T-helper 1 cell treated with Interleukin-12 subunit alpha and Interleukin-12 subunit beta and Interleukin-4 antibody, amounts not matched to agents 30 μg/mL and 1 μg/mL, for 36 hours (primary cell): Measurements from ENCODE around the gene UNC119.

ENCODE experiments used
- H3K27ac Mint-ChIP-seq: one replicate; pipeline ENCODE4 v1.8.0; 2021; ENCODE audit warnings: mild to moderate bottlenecking, mixed read lengths
- H3K27me3 Mint-ChIP-seq: one replicate; pipeline ENCODE4 v1.8.0; 2021; ENCODE audit warnings: low read depth, mixed read lengths
- H3K36me3 Mint-ChIP-seq: one replicate; pipeline ENCODE4 v1.8.0; 2021; ENCODE audit warnings: low read depth, mixed read lengths
- H3K4me1 Mint-ChIP-seq: one replicate; pipeline ENCODE4 v1.8.0; 2021; ENCODE audit warnings: low read depth, mixed read lengths
- H3K4me3 Mint-ChIP-seq: one replicate; pipeline ENCODE4 v1.8.0; 2021; ENCODE audit warnings: mild to moderate bottlenecking, moderate library complexity, mixed read lengths
- H3K9me3 Mint-ChIP-seq: one replicate; pipeline ENCODE4 v1.8.0; 2021; ENCODE audit warnings: mixed read lengths

UNC119 gene

DNA sequence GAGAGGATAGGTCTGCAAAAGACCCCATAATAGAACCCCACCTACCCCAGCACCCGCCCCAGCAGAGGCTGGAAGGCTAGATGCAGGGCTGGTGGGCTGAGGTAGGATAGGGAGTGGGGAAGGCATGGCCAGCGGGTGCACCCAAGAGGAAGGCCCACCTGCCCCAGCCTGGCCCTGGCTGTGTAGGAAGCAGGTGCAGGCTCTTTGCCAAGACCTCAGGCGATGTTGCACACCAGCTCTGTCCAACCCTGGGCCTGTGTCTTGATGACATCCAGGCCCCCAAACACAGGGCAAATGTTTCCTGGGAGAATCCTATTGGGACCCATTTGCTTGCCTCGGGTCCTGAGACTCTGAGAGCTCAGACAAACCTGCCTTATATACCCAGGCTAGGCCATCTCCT lies 12.2 kb downstream of the UNC119 start:
- Mint-ChIP-seq H3K4me3 (no peak overlapping the region), H3K27me3 (no peaks in the 10 kb centered on the region), H3K9me3 (no peaks in the 10 kb centered on the region), H3K36me3 (peaks cover 1% of the 10 kb centered on the region), H3K4me1 (no peaks in the 10 kb centered on the region), H3K27ac (no peak overlapping the region)

DNA sequence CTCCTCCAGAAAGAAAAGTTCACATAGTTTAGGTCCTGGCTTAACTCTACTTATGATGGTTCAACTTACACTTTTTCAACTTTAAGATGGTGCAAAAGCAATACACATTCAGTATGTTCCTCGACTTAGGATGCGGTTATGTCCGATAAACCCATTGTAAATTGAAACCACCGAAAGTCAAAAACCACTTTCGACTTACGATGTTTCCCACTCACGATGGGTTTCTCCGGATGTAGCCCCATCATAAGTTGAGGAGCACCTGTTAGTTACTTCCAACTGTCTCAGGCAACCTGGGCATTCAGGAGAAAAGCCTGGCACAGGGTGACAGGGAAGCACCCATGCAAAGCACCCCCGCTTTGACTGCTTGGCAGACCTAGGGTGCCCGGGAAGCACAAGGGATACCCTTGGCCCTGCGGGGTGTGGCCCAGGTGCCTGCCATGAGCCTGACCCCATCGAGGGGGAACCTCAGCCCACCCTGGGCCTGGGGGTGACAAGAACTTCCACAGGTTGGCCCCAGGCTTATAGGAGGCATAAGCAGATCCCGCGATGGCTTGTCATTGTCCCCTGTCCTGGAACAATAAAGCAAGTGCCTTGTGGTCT lies 14.0 kb downstream of the UNC119 start:
- Mint-ChIP-seq H3K36me3 (no peaks in the 10 kb centered on the region), H3K27me3 (no peaks in the 10 kb centered on the region), H3K27ac (no peak overlapping the region), H3K4me3 (no peak overlapping the region), H3K4me1 (no peaks in the 10 kb centered on the region), H3K9me3 (no peaks in the 10 kb centered on the region)

DNA sequence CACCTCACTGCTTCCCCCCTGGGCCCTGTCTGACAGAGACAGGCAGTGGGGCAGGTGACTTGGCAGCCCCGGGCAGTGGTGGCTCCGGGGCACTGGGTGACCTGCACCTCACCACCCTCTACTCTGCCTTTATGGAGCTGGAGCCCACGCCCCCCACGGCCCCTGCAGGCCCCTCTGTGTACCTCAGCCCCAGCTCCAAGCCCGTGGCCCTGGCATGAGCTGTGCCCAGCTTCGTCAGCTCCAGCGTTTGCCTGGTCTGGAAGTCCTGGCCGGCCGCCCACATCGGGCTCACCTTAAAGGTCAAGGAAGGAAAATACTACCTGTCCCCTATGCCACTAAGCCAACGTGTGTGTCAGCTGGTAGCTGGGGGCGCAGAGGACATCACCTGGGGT lies 15.2 kb downstream of the UNC119 start:
- Mint-ChIP-seq H3K4me3 (no peak overlapping the region), H3K27ac (no peak overlapping the region), H3K36me3 (no peaks in the 10 kb centered on the region), H3K4me1 (no peaks in the 10 kb centered on the region), H3K9me3 (no peaks in the 10 kb centered on the region), H3K27me3 (no peaks in the 10 kb centered on the region)

DNA sequence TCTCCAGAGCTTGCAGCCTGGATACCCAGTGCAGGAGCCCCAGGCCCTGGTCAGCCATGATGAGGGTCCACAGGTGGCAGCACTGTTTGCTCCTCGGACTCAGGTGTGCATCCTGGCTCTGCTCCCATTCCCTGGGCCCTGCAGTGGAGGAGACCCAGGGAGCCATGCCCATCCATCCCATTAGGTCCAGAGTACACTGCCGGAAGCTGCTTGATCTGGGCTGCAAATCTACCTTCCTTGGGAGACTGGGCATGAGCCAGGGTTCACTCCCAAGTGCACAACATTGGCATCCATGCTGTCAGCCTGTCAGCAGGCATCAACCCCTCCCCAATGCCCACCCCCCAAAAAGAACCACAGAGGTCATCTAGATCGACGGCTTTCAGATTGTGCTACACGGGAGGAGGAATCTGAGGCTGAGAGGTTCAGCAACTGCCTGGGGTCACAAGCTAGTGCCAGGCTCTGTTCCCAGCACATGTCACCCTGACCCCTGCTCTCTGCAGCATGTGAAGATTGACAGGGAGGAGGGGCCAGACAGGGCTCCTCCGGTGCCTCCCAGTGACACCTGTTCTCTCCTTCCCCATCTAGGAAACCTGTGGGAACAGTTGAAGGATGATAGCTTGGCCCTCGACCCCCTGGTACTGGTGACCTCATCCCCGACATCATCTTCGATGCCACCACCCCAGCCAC lies 15.7 kb downstream of the UNC119 start:
- no peak overlapping the region for H3K27ac Mint-ChIP-seq
- no peaks in the 10 kb centered on the region for H3K4me1 Mint-ChIP-seq
- H3K36me3 Mint-ChIP-seq = no peaks in the 10 kb centered on the region
- no peaks in the 10 kb centered on the region for H3K9me3 Mint-ChIP-seq
- H3K27me3 Mint-ChIP-seq = no peaks in the 10 kb centered on the region
- H3K4me3 Mint-ChIP-seq = no peak overlapping the region

DNA sequence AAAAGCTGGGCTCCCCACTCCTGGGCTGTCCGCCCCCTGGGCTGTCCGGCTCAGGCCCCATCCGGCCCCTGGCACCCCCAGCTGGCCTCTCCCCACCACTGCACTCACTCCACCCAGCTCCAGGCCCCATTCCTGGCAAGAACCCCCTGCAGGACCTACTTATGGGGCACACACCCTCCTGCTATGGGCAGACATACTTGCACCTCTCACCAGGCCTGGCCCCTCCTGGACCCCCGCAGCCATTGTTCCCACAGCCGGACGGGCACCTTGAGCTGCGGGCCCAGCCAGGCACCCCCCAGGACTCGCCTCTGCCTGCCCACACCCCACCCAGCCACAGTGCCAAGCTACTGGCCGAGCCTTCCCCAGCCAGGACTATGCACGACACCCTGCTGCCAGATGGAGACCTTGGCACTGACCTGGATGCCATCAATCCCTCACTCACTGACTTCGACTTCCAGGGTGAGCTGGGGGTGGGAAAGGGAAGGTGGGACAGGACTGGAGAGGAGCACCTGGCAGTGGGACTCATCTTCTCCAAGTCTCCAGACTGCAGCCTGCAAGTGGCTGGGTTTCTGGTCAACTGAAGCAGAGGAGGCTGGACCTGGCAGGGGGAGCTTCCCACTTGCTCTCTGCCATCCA lies 17.6 kb downstream of the UNC119 start:
- no peaks in the 10 kb centered on the region for H3K36me3 Mint-ChIP-seq
- no peak overlapping the region for H3K4me3 Mint-ChIP-seq
- H3K27me3 Mint-ChIP-seq = no peaks in the 10 kb centered on the region
- no peak overlapping the region for H3K27ac Mint-ChIP-seq
- no peaks in the 10 kb centered on the region for H3K4me1 Mint-ChIP-seq
- H3K9me3 Mint-ChIP-seq = no peaks in the 10 kb centered on the region

DNA sequence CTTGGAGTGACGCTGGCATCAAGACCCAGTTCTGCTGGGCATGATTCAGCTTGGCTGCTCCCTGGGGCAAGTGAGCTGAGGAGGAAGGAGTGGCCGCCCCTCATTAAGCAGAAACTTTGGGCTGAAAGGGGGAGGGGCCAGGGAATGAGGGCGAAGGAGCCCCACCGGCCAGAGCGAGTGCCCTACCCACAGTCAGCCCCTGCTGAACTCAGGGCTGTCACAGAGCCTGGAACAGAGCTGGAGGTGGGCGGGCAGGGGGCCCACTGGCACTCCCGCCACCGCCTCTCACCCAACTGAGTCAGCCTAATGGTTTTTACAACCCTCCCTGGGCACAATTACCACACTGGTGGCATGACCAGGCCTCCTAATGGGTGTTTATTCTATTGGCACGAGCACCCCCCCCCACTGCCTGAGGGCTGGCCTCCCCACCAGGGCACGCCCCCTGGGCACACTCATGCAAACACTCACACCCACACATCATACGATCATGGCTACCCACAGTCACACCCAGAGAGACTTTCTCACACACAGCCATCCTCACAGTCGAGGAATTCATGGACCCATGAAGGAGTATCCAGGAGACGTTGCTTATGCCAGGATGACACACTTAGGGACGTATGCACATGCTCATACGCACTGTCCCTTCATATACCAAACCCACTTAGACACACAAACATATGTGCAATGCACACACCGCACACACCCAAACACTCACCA lies 19.2 kb downstream of the UNC119 start:
- H3K27ac Mint-ChIP-seq = no peak overlapping the region
- no peaks in the 10 kb centered on the region for H3K27me3 Mint-ChIP-seq
- no peaks in the 10 kb centered on the region for H3K9me3 Mint-ChIP-seq
- H3K4me1 Mint-ChIP-seq = no peaks in the 10 kb centered on the region
- H3K4me3 Mint-ChIP-seq = no peak overlapping the region
- H3K36me3 Mint-ChIP-seq = no peaks in the 10 kb centered on the region

DNA sequence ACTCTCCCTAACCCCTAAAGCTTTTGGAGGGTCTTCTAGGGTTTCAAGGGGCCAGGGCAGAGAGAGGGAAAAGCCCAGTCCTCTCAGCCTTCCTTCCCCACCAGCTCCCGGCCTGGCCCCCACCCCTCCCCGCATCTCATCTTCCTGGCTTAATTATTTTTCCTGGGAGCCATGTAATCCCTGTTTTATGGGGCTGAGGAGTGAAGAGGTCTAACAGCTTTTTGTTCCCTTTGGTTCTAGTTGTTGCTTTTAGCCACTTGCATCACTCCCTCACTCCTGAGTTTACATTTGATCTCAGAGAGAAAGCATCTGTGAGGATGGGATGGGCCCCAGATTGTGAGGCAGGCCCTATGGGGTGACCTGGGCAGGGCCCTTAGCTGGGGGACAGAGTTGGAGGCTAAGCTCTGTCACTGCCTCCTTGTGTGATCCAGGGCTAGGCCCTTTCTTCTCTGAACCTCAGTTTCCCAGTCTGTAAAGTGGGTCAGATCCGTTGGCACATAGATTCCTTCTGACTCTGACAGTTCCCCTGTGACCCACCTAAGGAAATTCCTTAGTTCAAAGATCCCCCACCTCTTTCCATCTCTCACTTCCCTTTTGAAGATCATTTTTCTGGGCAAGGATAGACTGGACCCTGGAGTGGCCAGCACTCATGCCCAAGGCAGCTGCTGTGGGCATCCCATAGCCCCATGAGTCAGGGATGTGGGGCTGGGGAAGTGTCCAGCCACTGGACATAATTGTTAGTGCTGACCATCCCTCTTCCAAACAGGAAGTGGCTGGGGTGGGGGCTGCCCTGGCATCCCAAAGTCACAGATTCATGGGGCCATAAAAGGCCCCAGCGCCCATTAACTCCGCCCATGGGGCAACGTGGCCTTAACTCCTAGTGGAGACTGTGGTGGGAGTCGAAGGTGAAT lies 20.1 kb downstream of the UNC119 start:
- Mint-ChIP-seq H3K27me3 (no peaks in the 10 kb centered on the region), H3K27ac (no peak overlapping the region), H3K36me3 (no peaks in the 10 kb centered on the region)

DNA sequence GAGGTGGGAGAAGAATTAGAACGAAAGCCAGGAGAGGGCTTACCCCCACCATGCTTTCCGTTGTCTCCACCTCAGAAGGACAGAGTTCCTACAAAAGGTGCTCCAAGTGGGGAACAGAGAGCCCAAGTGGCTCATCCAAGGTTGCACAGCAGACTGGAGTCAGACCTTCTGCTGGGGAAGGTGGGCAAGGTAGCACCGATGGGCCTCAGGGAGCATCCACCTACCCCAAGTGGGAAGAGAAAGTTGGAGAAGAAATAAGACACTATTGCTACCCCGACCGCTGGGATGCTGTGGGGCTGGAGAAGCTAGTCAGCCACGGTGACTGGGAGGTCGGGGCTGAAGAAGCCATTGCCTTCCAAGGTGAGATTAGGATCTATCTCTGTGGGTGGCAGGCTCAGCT lies 21.5 kb downstream of the UNC119 start:
- H3K4me3 Mint-ChIP-seq = no peak overlapping the region
- no peaks in the 10 kb centered on the region for H3K4me1 Mint-ChIP-seq
- H3K27ac Mint-ChIP-seq = no peak overlapping the region
- H3K9me3 Mint-ChIP-seq = no peaks in the 10 kb centered on the region
- no peaks in the 10 kb centered on the region for H3K27me3 Mint-ChIP-seq
- no peaks in the 10 kb centered on the region for H3K36me3 Mint-ChIP-seq

More for the DNA sequence above, 20.1 kb downstream of the UNC119 start:
- Mint-ChIP-seq H3K4me3 (no peak overlapping the region), H3K4me1 (no peaks in the 10 kb centered on the region), H3K9me3 (no peaks in the 10 kb centered on the region)

DNA sequence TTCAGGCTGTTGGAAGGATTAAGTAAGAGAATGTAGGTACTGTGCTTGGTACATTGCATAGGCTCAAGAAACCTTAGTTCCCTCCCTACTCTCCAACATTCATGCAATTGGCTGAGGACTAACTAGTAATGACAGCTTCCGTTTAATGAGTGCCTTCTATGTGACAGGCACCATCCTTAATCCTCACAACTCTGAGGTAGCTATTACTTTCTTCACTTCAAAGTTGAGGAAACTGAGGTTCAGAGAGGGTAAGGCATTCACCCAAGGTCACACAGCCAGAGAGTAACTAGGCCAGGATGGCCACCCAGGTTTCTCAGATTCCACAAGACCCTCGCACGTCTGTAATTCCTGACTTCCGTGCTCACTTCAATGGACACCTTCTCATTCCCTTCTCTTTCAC lies 22.2 kb downstream of the UNC119 start:
- Mint-ChIP-seq H3K27ac (no peak overlapping the region), H3K4me3 (no peak overlapping the region), H3K36me3 (no peaks in the 10 kb centered on the region), H3K4me1 (no peaks in the 10 kb centered on the region), H3K27me3 (no peaks in the 10 kb centered on the region), H3K9me3 (no peaks in the 10 kb centered on the region)

DNA sequence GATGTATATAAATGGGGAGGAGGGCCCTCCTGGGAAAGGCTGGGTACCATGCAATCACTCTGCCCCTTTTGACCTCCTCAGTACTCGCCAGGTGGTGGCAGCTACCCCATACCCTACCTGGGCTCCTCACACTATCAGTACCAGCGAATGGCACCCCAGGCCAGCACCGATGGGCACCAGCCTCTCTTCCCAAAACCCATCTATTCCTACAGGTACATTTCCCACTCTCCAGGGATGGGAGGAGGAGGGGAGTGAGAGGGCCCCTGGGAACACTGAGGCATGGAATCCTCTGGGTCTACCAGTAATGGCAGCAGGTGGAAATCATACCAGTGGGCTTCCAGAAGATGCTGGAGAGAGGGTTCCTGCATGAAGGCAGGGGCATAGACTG lies 23.4 kb downstream of the UNC119 start:
- no peaks in the 10 kb centered on the region for H3K4me1 Mint-ChIP-seq
- no peak overlapping the region for H3K27ac Mint-ChIP-seq
- H3K36me3 Mint-ChIP-seq = no peaks in the 10 kb centered on the region
- H3K9me3 Mint-ChIP-seq = no peaks in the 10 kb centered on the region
- H3K27me3 Mint-ChIP-seq = no peaks in the 10 kb centered on the region
- no peak overlapping the region for H3K4me3 Mint-ChIP-seq

DNA sequence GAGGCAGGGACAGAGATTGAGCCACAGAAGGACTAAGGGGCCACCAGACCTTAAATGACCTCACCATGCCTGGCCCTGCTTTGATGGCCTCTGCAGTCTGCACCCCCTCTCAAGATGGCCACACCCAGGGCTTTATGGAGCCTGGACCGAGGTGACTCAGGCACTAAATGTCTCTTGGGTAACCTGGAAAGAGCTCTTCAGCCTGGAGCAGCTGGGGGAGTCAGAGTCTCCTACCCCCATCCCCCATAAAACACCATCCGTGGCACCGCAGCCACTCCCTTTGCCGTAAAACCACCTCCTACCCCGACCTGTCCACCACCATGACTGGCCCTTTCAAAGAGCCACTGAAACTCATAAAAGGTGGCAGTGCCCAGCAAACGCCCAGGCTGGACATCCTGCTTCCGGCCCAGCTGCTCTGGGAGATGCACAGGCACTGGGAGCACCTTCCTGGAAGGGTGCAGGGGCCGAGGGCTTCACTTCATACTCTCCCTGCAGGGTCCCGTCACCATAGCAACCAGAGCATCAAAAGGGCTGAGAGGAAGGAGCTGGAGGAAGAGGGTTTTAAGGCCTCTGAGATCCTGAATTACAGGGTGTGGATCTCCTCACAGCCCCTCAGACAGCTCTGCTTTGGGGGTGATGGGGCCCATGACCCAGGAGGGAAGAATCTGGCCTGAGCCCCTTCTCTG lies 24.0 kb downstream of the UNC119 start:
- no peaks in the 10 kb centered on the region for H3K36me3 Mint-ChIP-seq
- no peaks in the 10 kb centered on the region for H3K27me3 Mint-ChIP-seq
- H3K4me3 Mint-ChIP-seq = no peak overlapping the region
- no peaks in the 10 kb centered on the region for H3K4me1 Mint-ChIP-seq
- no peak overlapping the region for H3K27ac Mint-ChIP-seq
- no peaks in the 10 kb centered on the region for H3K9me3 Mint-ChIP-seq

DNA sequence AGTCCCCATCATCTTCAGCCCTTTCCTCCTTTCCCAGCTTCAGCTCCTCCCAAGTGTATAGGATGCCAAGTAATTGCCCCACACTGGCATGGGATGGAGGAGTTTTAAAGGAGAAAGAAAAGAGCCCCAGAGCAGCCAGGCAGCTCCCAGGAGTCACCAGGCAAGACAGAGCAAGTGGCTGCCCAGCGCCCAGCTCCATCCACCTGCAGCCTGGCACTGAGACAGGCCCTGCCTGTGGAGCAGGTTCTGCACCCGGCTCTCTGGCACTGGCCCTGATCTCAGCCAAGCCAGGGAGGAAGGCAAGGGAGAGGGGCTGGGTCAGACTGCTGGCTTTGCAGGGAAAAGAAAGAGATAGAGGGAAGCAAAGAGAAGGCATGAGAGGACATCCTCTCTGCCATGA lies 24.6 kb downstream of the UNC119 start:
- Mint-ChIP-seq H3K4me1 (no peaks in the 10 kb centered on the region), H3K27me3 (no peaks in the 10 kb centered on the region), H3K27ac (no peak overlapping the region), H3K9me3 (no peaks in the 10 kb centered on the region), H3K36me3 (no peaks in the 10 kb centered on the region), H3K4me3 (no peak overlapping the region)

DNA sequence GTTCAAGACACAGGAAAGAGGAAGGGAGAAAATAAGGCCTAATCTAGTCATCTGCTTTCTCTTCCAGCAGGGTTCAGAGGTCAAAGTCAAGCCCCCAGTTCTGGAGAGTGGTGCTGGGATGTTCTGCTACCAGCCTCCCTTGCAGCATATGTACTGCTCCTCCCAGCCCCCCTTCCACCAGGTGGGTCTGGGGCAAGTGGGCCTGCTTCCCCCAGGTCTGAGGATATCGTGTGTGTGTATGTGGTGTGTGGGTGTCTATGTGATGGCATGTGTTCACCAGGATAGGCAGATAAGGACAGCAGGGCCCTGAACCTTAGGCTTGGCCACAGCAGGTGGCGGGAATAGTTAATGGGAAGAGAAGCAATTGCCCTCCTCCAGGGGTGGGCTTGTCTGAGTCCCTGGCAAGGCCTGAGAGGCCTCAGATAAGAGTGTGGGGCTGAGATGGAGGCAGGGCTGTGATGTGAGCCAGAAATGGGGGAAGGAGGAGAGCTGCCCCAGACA lies 25.2 kb downstream of the UNC119 start:
- no peak overlapping the region for H3K27ac Mint-ChIP-seq
- no peaks in the 10 kb centered on the region for H3K4me1 Mint-ChIP-seq
- no peaks in the 10 kb centered on the region for H3K9me3 Mint-ChIP-seq
- H3K36me3 Mint-ChIP-seq = no peaks in the 10 kb centered on the region
- no peaks in the 10 kb centered on the region for H3K27me3 Mint-ChIP-seq
- H3K4me3 Mint-ChIP-seq = no peak overlapping the region

DNA sequence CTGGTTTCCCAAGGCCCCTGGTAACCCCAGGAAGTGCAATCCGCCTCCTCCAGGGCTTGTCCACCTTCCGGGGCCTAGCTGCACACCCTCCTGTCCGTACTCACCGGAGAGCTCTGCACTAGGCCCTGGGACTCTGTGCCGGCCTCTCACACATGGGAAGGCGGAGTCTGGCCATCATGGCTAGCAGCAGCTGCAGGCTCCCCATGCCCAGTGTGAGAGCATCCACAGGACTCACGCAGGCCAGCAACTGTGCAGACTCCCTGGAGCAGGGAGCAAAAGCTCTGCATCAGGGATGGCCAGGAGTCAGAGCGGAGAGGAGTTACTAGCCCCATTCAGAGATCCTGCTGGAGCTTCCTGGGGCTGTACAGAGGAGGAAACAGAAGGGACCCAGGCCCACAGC lies 26.0 kb downstream of the UNC119 start:
- Mint-ChIP-seq H3K27me3 (no peaks in the 10 kb centered on the region), H3K36me3 (no peaks in the 10 kb centered on the region), H3K9me3 (no peaks in the 10 kb centered on the region), H3K4me1 (no peaks in the 10 kb centered on the region), H3K4me3 (no peak overlapping the region), H3K27ac (no peak overlapping the region)
